NCI-H1048 (cell line): ENCODE measurements around the gene CEP19.

Experiments used
- DNase-seq: peaks from one replicate; lab custom pipeline; 2025; lab: John Stamatoyannopoulos, UW

Gene CEP19

DNA sequence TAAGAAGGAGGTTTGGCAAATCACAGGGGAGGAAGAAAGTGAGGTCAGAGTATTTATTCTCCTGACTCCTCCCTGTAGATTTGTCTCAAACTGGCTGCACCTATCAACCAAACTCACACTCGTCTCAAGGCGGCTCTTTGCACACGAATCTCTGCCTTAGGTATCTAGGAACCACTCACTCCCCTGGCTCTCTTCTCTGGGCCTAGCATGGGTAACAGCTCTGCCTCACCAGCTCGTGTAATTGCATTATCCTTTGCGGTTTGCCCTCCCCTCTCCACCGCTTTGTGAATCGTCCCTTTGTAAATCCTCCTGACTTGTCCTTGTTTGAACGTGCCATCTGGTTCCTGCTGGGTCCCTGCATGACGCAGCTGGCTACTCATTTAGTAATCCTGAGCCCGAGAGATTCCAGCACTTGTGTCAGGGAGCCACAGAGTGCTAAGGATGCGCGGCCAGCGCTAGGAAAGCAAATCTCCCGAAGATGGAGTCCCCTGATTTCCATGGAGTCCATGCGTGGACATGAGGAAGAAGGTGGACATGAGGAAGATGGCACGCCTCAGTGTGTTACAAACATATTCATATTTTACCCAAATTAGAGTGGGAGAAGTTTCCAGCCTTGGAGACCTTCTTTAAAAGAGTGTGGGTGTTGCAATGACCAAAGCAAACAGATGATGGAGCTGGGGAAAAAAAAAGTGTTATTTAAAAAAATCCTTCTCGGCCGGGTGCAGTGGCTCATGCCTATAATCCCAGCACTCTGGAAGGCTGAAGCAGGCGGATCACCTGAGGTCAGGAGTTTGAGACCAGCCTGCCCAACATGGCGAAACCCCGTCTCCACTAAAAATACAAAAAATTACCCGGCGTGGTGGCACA is 45.8 kb downstream of the CEP19 start:
- no peak for DNase-seq

DNA sequence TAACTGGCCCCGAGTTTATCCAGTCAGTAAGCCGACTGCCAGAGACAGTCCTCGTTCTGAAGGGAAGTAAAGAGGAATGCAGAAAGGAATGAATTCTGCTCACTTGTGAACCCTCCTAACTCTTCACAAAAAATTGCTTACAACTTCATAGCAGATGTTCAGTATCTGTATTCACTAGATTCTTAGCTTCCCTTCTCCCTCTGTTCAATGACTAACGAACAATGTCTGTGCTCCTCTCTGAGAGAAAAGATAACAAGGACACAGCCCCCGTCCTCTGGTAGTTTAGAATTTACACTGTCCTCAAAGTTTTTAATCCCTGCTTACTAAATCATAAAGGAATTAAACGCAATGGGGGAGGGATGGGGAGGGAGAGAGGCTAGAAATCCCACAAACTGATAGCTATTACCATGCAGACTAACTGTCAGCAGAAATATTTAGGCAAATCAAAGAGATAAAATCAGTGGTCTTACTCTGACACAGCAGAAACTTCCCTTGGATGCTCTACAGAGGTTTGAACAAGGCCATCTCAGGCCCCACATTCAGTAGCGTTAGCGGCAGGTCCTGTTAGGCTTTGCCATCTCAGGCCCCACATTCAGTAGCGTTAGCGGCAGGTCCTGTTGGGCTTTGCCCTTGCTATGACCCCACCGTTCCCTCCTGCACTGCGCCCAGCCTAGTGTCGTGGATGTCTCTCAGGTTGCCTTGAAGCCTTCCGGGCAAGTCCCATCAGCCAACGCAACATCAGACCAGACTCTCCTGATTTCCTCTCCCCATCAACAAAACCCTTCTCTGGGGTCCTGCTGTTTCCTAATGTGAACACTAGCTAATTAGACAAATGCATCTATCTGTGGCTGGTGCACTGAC is 49.1 kb downstream of the CEP19 start:
- no peak for DNase-seq

DNA sequence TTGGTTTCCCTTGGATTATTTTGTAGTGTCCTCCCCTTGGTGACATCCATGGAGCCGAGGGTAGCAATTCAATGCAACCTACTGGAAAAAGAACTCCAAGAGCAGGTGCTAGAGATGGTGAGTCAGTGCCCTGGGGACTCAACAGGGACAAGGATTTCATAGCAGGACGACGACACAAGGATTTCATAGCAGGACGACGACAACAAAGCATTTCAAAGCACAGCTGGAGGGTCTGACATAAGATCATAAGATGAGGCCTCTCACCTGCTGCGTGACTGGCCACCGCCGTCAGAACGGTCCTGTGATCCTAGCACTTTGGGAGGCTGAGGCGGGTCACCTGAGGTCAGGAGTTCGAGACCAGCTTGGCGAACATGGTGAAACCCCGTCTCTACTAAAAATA is 50.0 kb downstream of the CEP19 start:
- no peak for DNase-seq

DNA sequence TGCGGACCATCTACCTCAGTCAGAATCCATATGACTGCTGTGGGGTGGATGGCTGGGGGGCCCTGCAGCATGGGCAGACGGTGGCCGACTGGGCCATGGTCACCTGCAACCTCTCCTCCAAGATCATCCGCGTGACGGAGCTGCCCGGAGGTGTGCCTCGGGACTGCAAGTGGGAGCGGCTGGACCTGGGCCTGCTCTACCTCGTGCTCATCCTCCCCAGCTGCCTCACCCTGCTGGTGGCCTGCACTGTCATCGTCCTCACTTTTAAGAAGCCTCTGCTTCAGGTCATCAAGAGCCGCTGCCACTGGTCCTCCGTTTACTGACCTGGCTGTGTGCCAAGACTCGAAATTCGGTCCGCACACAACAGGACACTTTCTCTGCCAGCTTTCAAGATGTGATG is 50.6 kb downstream of the CEP19 start:
- DNase-seq: no peak

DNA sequence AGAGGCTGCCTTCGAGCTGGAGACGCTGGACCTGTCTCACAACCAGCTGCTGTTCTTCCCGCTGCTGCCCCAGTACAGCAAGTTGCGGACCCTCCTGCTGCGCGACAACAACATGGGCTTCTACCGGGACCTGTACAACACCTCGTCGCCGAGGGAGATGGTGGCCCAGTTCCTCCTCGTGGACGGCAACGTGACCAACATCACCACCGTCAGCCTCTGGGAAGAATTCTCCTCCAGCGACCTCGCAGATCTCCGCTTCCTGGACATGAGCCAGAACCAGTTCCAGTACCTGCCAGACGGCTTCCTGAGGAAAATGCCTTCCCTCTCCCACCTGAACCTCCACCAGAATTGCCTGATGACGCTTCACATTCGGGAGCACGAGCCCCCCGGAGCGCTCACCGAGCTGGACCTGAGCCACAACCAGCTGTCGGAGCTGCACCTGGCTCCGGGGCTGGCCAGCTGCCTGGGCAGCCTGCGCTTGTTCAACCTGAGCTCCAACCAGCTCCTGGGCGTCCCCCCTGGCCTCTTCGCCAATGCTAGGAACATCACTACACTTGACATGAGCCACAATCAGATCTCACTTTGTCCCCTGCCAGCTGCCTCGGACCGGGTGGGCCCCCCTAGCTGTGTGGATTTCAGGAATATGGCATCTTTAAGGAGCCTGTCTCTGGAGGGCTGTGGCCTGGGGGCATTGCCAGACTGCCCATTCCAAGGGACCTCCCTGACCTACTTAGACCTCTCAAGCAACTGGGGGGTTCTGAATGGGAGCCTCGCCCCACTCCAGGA is 51.5 kb downstream of the CEP19 start:
- no peak for DNase-seq

DNA sequence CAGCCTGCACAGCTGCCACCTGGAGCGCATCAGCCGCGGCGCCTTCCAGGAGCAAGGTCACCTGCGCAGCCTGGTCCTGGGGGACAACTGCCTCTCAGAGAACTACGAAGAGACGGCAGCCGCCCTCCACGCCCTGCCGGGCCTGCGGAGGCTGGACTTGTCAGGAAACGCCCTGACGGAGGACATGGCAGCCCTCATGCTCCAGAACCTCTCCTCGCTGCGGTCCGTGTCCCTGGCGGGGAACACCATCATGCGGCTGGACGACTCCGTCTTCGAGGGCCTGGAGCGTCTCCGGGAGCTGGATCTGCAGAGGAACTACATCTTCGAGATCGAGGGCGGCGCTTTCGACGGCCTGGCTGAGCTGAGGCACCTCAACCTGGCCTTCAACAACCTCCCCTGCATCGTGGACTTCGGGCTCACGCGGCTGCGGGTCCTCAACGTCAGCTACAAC is 52.1 kb downstream of the CEP19 start:
- DNase-seq: no peak
